ENCODE data around the gene RBM33. TPM values are rescaled to one million over a fixed set of nuclear protein-coding genes. Genes with fewer than 3 reads are reported as not detected.

The RBM33 gene
- total RNA-seq, 1 experiment from 2014 or later = 19.4 TPM

DNA sequence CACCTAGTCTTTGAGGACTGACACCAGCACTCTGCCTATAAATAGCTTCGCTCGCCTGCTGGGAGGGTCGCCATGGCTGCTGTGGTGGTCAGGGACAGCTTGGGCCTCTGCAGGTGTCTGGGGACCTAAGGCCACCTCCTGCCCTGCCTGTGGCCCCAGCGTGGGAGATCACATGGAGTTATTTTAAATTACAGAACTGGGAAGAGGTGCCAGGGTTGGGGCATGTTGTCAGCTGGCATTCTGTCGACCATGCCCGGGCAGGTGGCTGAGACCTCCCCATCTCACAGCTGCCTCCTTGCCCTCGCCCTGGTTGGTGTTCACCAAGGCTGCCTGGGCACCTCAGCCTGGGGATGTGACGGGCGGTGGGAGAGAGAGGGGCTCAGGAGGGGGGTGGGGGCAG, 149.7 kb downstream of the RBM33 start:
- DNase-seq (ENCODE audit: low read depth) = no peak

DNA sequence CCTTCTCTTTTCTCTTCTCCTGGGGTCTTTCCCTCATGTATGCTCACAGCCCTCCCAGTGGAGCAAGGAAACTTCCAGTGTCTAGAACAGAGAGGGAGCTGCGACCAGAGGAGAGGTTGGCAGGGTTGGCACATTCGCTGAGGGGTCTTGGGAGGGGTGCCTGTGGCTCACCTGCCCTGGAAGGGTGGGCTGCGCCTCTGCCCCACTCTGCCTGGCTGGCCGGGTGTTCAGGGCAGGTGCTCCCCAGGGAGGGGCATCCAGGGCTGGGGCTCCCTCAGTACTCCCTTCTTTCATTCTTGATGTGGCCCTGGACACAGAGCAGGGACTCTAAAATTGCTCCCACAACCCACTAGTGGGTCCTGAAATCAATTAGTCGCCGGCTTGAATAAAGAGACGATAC, 150.9 kb downstream of the RBM33 start:
- no peak for DNase-seq (ENCODE audit: low read depth)

DNA sequence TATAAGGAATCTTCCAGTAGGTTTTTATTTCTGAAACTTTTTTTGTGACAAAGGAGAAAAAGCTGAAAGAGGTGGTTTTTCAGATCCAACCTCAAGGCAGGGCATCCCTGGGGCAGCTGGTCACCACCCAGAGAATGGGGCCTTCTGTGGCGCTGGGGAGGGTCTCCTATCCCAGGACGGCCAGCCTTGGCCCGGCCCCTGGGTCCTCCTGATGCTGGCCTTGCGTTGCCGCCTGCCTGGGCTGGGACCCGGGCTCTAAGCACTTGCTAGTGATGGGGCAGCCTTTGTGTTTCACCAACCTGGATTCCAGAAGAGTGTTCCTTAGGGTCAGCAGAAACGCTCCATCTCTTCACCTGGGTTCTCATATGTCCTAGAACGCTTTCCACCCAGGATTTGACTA, 151.5 kb downstream of the RBM33 start:
- DNase-seq (ENCODE audit: low read depth) = no peak

DNA sequence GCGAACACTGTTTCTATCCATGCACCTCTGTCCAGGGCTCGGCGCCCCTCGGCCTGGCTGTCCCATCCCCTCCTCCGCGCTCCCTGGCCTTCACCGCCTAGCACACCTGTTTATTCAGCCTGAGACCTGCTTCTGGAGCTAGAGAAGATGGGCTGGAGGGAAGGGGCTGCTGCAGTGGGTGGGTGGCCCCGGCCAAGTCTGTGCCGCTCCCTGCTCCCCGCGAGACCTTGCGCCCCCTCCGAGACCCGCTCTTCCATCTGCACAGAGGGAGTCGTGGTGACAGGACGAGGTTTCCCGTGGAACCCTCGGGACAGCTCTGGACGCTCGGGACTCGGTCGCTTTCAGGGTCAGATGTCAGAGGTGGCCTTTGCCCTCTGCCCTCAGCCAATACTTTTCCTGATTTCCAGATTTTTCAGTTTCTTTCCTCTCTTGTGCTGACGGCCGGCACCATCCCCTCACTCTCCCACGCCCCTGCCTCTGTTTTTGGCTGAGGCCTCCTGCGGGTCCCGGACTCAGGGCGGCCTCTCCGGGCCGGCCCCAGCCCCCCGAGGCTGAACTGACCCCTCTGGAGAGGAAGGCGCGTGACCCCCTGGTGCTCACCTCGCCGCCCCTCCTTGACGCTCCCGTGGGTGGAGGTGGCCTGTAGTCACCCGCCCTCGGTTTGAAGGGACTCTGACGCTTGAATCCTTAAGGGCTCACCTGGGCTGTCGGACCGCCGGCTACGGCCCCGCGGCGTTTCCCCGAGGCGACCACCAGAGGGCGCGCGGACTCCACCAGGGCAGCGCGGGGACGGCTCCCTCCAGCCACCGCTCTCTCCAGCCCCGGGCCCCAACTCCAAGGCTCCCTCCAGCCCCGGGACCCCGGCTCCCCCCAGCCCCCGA, 152.2 kb downstream of the RBM33 start:
- peak; percentile 79 for DNase-seq (ENCODE audit: low read depth)

DNA sequence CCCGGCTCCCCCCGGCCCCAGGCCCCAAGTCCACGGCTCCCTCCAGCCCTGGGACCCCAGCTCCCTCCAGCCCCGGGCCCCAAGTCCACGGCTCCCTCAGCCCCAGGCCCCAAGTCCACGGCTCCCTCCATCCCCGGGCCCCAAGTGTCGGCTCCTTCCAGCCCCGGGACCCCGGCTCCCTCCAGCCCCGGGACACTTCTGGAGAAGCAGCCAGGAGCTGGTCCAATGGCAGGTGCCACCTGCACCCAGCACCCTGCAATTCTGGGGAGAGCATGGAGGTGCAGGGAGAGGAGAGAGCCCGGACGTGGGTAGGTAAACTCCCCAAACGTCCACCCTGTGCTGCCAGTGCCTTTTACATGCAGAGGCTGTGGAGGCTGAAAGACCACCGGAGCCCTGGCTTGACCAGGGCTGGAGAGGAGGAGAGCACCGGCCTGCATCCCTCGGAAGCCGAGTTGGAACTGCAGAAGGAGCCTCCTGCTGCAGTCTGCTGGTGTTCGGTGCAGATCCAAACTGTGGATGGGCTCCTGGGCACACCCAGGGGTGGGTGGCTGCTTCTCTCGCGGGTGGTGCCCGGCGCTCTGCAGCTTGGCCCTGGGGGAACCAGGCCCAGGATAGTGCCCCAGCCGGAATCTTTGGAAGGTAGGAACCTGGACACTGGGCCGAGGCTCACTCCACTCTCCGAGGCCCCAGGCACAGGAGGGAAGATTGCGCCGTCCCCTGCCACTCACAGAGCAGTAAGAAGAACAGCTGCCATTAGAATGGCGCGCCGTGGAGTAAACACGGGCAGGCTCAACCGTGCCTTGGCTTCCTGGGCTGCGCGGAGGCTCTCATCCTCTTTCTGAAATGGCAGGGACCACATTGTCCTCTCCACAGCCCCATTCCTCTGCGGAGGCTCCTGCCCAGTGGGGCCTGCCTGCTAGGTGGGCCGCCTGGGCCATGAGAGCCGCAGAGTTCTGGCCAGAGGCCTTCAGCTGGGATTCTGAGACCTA, 153.1 kb downstream of the RBM33 start:
- DNase-seq (ENCODE audit: low read depth) = no peak

DNA sequence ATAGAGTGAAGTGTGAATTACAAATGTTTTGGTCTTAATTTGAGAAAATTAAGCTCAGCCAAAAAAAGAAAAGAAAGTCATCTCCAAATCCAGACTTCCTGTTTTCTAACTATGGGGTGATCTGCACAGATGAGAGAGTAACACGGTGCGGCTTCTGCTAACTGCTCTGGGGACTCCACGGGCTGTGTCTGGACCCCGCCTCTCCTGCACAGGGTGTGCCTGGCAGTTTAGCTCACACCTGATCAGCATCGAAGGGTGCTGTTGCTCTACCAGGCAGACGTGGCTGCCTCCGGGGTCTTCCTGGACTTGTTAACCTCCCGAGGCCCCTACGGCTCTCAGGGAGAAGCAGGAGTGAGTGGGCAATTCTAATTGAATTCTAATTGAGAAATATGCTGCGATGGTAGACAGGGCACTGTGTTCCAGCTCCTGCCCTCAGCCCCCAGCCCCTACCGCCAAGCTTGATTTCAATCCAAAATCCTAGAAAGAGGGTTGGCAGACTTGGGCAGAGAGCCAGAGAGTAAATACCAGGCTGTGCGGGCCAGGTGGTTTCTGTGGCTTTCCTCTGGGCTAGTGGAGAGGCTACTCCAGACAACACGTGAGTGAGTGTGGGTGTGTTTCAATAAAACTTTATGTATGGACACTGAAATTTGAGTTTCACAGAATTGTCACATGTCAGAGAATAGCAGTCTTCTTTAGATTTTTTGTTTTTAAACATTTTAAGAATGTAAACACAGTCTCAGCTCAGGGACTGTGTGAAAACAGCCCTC, 154.4 kb downstream of the RBM33 start:
- no peak for DNase-seq (ENCODE audit: low read depth)

DNA sequence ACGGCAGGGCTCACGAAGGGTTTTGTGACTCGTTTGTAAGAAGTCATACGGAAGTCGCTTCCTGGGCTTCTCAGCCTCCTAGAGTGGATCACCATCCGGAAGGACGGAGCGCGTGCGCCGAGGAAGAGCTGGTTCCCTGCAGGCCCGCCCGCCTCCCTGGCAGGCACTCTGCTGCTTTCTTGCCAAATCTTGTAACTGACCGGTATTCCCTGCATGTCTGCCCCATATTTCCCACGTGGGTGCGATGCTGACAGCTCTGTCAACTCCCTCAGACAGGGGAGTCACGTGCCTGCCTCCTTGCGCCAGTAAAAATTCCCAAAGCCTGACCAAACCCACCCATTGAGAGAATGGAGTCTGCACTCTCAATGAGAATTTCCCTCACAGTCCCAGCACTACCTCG, 155.1 kb downstream of the RBM33 start:
- DNase-seq (ENCODE audit: low read depth) = no peak

DNA sequence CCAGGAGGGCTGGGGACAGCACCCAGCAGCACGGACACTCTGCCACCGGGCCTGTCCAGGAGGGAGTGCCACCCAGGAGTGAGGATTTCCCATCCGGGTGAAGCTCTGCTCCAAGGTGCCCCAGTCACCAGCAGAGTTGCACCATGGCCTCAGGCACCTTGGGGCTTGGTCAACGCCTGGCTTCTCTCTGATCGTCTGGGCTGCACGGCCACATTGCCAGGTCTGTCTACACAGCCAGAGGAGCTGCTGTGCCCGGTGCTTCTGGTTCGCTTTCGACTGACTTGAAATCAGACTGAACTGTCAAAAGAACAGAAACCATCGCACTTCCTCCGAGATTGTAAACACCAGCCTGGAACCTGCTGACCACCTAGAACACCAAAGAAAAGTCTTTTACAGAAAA, 155.8 kb downstream of the RBM33 start:
- DNase-seq (ENCODE audit: low read depth) = no peak

DNA sequence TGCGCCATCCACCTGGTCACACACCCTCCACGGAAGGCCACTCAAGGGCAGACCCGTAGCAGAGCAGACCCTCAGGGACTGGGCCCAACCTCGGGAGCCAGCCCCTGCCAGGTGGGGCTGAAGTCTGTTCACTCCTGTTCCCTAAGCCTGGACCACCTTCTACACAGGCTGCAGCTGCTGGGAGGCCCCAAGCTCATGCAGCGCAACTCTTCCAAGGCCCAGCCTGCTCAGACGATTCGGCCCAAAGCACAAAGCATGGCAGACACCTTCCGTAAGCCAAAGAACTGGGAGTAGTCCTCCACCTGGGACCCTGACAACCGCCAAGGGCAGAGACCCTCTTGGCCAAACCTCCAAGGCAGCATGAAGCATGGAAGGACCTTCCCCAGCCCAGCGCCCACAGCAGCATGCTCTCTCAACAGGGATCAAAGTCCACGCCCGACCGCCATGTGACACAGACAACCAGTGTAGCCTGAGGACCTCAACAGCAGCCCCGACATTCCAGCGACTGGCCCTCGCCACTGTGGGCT, 156.3 kb downstream of the RBM33 start:
- no peak for DNase-seq (ENCODE audit: low read depth)

DNA sequence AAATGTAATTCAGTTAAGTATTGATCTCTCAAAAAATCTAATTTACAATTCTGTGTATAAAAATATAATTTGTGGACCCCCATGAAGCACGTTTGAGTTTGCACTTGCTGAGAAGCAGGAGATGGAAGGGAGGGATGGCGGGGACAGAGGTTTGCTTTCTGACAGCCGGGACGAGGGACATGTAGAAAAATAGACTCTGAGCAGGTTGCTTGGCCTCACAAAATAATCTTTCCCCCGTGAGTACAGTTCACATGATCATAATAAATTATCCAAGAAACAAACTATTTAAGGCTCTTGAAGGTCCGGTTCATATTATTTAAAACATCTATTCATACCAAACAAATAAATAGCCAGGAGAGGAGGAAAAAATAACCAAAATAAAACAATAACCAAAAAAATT, 157.8 kb downstream of the RBM33 start:
- DNase-seq (ENCODE audit: low read depth) = no peak

DNA sequence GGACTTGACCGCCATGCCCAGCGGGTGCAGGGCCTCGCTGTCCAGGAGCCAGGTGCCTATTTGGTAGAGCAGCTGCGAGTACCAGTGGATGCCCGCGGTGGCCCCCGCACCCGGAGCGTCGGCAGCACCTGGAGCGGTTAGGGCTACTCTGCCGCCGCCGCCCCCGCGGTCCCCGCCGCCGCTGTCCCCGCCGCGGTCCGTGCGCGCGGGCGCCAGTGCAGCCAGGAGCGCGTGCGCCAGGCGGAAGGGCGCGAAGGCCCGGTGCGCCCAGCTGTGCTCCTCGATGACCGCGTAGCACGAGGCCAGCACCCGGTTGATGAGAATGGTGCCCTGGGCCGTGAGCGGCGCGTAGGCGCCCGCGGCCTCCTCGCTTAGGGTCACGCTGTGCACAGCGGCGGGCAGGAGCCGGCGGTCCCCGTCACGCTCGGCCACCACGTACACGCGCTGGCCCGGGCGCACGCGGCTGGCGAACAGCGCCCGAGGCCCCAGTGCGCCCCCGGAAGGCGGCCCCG, 158.5 kb downstream of the RBM33 start:
- no peak for DNase-seq (ENCODE audit: low read depth)

DNA sequence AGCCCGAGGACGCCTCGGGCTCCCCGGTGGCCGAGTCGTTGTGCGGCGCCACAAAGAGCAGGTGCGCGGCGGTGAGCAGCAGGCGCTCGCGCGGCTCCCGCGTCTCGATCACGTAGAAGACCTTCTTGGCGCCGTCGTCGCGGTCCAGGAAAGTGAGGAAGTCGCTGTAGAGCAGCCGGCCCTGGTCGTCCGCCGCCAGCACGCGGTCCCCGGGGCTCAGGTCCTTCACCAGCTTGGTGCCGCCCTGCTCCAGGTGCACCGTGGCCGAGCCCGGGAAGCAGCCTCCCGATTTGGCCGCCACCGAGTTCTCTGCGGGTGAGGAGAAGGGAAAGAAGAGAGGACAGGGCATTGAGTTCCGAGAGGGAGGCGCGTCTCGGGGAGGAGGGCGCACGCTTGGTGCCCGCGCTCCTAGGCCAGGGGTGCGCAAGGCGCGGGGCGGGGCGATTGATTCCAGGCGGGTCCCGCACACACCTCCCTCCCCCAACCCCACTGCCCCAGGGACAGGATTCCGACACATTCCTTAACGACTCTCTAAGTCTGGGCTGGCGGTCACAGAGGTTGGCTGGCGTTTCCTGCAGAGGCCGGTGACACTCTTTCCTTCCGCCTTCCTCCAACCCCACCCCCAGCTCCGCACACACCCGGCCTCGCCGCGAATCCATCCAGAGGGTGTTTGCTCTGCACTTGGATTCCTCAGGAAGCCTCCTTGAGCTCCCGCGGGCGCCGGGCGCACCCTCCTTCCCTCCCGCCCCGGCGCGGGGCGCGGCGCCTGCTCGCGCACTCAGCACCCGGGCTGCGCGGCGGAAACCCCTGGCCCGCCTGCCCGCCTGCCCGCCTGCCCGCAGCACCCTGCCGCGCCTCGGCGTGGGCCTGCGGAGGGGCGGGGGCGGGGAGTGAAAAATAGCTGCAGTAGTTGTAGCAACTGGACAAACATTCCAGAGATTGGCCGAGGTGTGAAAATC, 159.2 kb downstream of the RBM33 start:
- DNase-seq (ENCODE audit: low read depth) = peak; percentile 73

DNA sequence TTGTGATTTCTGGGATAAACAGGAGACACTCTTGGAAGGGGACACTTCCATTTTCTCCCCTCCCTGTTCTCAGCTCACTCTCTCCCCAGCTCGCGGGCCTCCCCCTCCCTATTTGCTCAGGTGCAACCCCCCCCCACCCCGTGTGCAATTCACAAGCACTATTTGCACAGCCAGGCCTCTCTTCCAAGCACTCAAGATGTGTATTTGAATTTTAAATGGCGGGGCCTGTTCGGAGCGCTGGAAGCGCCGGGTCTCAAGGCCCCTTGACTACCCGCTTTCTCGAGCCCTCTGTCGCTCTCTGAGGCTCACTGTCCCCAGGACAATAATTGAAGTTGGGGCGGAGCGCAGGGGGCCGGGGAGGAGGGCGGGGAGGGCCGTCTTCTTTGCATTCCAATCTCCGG, 160.0 kb downstream of the RBM33 start:
- DNase-seq (ENCODE audit: low read depth) = no peak

DNA sequence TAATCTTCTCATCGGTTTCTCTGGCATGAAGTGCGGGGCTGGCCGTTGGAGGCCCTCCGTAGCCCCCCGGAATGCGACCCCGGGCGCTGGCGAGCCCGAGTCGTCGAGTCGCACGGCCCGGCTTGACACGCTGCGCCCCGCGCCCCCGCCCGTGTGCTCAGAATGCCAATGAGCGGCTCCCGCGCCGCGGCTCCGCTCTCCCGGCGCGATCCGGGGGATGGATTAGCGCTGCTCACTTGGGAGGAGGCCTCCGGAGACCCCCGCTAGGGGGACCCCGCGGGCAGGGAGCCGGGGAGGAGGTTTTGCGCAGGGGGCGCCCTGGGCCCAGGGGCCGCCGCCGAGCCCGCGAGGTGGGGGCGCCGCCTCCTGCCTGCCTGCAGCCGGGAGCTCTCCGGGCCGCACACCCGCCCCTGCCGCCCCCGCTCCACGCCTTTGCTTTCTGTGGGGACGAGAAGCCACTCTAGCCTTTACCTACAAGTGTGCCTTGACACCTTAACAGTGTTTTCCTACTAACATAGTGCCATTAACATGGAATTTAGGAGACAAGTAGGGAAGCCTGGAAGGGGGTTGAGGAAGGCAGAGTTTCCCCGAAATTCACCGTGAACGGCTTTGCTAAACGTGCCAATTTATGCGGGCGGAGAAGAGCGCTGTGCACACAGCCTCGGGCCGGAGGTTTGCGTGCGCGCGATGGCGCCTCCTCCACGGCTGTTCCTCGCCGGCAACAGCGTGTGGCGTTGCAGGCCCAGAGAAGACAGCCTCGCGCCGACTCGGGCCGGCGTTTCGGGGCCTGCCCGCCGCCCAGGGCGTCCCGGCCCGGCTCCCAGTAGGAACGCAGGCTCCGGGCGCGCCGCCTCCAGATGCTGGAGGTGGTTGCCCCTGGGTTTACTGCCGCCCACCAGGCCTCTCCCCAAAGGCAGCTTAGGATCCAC, 160.7 kb downstream of the RBM33 start:
- DNase-seq (ENCODE audit: low read depth) = peak; percentile 94

DNA sequence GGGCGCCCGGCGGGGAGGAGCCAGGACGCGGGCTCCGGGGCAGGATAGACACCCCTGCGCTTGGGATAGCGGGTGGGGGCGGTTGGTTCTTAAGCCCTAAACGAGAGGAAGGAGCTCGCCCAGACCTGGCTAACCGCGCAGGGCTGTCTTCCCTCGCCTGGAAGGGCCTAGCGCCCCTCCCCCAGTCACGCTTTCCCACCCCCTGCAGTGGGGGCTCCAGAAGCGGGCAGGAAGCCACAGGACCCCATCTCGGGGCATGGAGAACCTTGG, 161.3 kb downstream of the RBM33 start:
- no peak for DNase-seq (ENCODE audit: low read depth)

DNA sequence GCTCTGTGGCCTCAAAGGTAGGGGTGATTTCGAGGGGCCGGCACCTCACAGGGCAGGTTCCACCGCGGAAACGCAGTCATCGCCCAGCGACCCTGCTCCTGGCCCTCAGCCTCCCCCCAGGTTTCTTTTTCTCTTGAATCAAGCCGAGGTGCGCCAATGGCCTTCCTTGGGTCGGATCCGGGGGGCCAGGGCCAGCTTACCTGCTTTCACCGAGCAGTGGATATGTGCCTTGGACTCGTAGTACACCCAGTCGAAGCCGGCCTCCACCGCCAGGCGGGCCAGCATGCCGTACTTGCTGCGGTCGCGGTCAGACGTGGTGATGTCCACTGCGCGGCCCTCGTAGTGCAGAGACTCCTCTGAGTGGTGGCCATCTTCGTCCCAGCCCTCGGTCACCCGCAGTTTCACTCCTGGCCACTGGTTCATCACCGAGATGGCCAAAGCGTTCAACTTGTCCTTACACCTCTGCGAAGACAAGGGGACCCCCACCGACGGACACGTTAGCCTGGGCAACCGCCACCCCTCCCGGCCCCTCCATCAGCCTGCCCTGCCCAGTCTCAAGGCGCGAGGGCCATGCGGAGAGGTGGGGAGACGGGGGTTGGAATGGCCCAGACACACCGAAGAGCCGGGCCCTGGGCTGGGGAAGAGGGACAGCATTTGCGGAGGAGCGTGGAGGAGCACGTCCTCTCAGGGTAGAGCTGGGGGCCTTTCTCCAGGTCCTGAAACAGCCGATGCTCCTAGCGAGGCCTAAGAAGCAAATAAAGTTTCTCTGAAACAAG, 161.8 kb downstream of the RBM33 start:
- DNase-seq (ENCODE audit: low read depth) = no peak

DNA sequence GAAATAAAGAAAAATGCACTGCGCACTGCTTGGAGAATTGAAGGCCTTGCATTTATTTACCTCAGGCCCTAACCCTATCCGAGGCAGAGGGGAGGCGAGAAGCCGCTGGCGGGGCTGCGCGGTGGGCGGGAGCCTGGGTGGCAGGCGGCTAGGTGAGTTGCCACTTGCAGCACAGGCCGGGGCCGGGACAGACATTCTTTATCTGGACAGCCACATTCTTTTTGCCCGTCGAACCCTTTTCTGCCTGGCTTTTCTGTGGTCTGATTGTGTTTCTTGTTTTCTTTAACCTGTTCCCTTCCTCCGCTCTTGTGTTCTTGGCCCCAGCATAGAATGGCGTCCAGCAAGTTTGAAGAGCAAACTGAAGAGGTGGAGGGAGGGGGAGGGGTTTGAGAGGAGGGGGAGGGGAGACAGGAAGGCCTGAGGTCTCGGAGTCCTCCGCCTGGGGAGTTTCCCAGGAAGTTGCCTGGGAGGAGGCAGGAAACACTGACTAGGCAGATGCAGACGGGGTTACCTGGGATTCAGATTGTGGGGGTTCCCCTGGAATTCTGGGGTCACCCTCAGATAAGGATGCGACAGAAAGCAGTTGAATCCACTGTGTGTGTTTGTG, 162.7 kb downstream of the RBM33 start:
- no peak for DNase-seq (ENCODE audit: low read depth)

Measured in Daoy (cell line).